Spleen (tissue), 7 donors: ENCODE measurements around the gene TKTL2.

Source experiments
- POLR2A ChIP-seq, 3 donors: fragments of 450-650 bp; IDR thresholded peaks; one replicate each; pipeline ENCODE4 v1.5.1; 2017; ENCODE audit warnings: antibody characterized with exemption in 3 of 3, mild to moderate bottlenecking in 1 of 3
- POLR2AphosphoS5 ChIP-seq, 3 donors: sonication (generic); formaldehyde crosslinking; IDR thresholded peaks; one replicate each; pipeline ENCODE4 v1.5.1; 2017; ENCODE audit warnings: antibody characterized with exemption in 3 of 3
- TF ChIP-seq, protein P1 (sequence below), 11 experiments: fragments of 200-600 bp in 7 of 11; fragments of 450-650 bp in 4 of 11; sonication (generic) in 4 of 11; IDR thresholded peaks in 8 of 11; conservative IDR thresholded peaks in 3 of 11; 1 replicate in 7 of 11; 2 replicates in 4 of 11; pipeline versions ENCODE4 v1.4.0 to v1.8.0; 2016 to 2021; ENCODE audit warnings: antibody characterized with exemption in 11 of 11, inconsistent platforms in 4 of 11, mild to moderate bottlenecking in 1 of 11
- donor health status: DM: no; HTN: no; CAD: no; lungs with moderate emphysema.
- donor health status: DM: no; HTN: no; CAD: no.
- donor health status: DM: no; HTN: no; CAD: no.

DNA sequence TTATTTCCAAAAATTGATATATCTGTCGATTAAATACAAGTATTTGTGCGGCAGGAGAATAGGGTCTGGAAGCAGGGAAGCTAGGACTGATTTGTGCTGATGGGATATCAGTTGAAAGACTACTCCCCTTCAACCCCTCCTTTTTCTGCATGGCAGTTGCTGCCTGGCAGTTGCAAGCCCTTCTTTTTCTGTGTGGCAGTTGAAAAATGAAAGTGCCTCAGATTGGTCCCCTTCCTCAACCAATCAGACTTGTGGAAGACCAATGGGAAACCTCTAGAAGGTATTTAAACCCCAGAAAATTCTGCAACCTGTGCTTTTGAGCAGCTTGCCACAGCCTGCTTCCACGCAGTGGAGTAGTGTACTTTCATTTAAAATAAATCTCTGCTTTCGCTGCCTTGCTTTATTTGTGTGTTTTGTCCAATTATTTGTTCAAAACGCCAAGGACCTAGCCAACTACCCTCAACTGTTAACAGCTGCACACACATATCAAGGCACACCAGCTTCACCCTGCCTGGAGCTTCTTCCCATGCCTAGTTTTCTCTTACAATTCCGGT, 19.5 kb upstream of the TKTL2 start:
- TF ChIP-seq, protein P1, sequence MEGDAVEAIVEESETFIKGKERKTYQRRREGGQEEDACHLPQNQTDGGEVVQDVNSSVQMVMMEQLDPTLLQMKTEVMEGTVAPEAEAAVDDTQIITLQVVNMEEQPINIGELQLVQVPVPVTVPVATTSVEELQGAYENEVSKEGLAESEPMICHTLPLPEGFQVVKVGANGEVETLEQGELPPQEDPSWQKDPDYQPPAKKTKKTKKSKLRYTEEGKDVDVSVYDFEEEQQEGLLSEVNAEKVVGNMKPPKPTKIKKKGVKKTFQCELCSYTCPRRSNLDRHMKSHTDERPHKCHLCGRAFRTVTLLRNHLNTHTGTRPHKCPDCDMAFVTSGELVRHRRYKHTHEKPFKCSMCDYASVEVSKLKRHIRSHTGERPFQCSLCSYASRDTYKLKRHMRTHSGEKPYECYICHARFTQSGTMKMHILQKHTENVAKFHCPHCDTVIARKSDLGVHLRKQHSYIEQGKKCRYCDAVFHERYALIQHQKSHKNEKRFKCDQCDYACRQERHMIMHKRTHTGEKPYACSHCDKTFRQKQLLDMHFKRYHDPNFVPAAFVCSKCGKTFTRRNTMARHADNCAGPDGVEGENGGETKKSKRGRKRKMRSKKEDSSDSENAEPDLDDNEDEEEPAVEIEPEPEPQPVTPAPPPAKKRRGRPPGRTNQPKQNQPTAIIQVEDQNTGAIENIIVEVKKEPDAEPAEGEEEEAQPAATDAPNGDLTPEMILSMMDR (IDR thresholded peaks at IDR 0.05 in 8 of 11, conservative IDR thresholded peaks at IDR 0.05 in 3 of 11): no peak
- TF ChIP-seq POLR2A (IDR thresholded peaks at IDR 0.05) (no peak), POLR2AphosphoS5 (IDR thresholded peaks at IDR 0.05) (no peak)
